Measurements from ENCODE around the gene DCD. TPM values are rescaled to one million over a fixed set of nuclear protein-coding genes. Genes with fewer than 3 reads are reported as not detected.

The DCD gene
- total RNA-seq, 1 donor from 2014 or later, result not detected

- H3K4me3 ChIP-seq (ENCODE audit: insufficient read depth, low read depth, low read length), result no peak overlapping the region
- peaks cover 2% of the 10 kb centered on the region for H3K27me3 ChIP-seq (ENCODE audit: insufficient read depth, low read length)
- no peak for DNase-seq (ENCODE audit: low read depth)
- H3K4me3 Mint-ChIP-seq (ENCODE audit: unreplicated experiment), result no peak overlapping the region
- H3K27ac ChIP-seq (ENCODE audit: low read depth, low read length), result no peak overlapping the region
- no peak overlapping the region for H2AFZ ChIP-seq (ENCODE audit: low read depth, low read length)
- no peak overlapping the region for H3K9ac ChIP-seq (ENCODE audit: low read length)
- FAIRE-seq, result no peak
- H3K36me3 Mint-ChIP-seq (ENCODE audit: low read depth, unreplicated experiment), result no peaks in the 10 kb centered on the region
- no peaks in the 10 kb centered on the region for H4K20me1 ChIP-seq (ENCODE audit: insufficient read depth, low read length)
- no peaks in the 10 kb centered on the region for H3K79me2 ChIP-seq (ENCODE audit: insufficient read depth, low read length)
- H3K4me1 Mint-ChIP-seq (ENCODE audit: low read depth, unreplicated experiment), result no peaks in the 10 kb centered on the region
- H3K4me1 ChIP-seq (ENCODE audit: insufficient read depth, low read length), result no peaks in the 10 kb centered on the region
- H3K36me3 ChIP-seq (ENCODE audit: insufficient read depth, low read length), result no peaks in the 10 kb centered on the region
- H3K9me3 ChIP-seq (ENCODE audit: insufficient read depth, low read depth, low read length), result no peaks in the 10 kb centered on the region
- H3K4me2 ChIP-seq (ENCODE audit: low read length), result no peak overlapping the region
- no peak overlapping the region for H3K27ac Mint-ChIP-seq (ENCODE audit: unreplicated experiment)
- no peak for TF ChIP-seq EZH2 (IDR thresholded peaks at IDR 0.05; ENCODE audit: insufficient read depth, low read length)
- TF ChIP-seq, protein P1, sequence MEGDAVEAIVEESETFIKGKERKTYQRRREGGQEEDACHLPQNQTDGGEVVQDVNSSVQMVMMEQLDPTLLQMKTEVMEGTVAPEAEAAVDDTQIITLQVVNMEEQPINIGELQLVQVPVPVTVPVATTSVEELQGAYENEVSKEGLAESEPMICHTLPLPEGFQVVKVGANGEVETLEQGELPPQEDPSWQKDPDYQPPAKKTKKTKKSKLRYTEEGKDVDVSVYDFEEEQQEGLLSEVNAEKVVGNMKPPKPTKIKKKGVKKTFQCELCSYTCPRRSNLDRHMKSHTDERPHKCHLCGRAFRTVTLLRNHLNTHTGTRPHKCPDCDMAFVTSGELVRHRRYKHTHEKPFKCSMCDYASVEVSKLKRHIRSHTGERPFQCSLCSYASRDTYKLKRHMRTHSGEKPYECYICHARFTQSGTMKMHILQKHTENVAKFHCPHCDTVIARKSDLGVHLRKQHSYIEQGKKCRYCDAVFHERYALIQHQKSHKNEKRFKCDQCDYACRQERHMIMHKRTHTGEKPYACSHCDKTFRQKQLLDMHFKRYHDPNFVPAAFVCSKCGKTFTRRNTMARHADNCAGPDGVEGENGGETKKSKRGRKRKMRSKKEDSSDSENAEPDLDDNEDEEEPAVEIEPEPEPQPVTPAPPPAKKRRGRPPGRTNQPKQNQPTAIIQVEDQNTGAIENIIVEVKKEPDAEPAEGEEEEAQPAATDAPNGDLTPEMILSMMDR (IDR thresholded peaks at IDR 0.05; ENCODE audit: insufficient read depth, low read depth, low read length), result no peak
- peaks cover 11% of the 10 kb centered on the region for H3K27me3 Mint-ChIP-seq (ENCODE audit: low read depth, unreplicated experiment)
- peaks cover 3% of the 10 kb centered on the region for H3K9me3 Mint-ChIP-seq (ENCODE audit: unreplicated experiment)
These were observed 25.5 kb downstream of the DCD start for GRCh38 chr12:54622463-54623183.

GRCh38 chr12:54616933-54617680 is 31.1 kb downstream of the DCD start:
- Histone ChIP-seq H3K9me3 (ENCODE audit: insufficient read depth, low read depth, low read length) (no peaks in the 10 kb centered on the region), H2AFZ (ENCODE audit: low read depth, low read length) (no peak overlapping the region), H3K9ac (ENCODE audit: low read length) (no peak overlapping the region), H3K4me3 (ENCODE audit: insufficient read depth, low read depth, low read length) (no peak overlapping the region), H3K4me2 (ENCODE audit: low read length) (no peak overlapping the region), H3K27ac (ENCODE audit: low read depth, low read length) (no peak overlapping the region), H3K4me1 (ENCODE audit: insufficient read depth, low read length) (no peaks in the 10 kb centered on the region), H3K27me3 (ENCODE audit: insufficient read depth, low read length) (peaks cover 4% of the 10 kb centered on the region), H4K20me1 (ENCODE audit: insufficient read depth, low read length) (no peaks in the 10 kb centered on the region), H3K79me2 (ENCODE audit: insufficient read depth, low read length) (no peaks in the 10 kb centered on the region), H3K36me3 (ENCODE audit: insufficient read depth, low read length) (no peaks in the 10 kb centered on the region)
- H3K4me3 Mint-ChIP-seq (ENCODE audit: unreplicated experiment), result no peak overlapping the region
- H3K4me1 Mint-ChIP-seq (ENCODE audit: low read depth, unreplicated experiment), result no peaks in the 10 kb centered on the region
- H3K36me3 Mint-ChIP-seq (ENCODE audit: low read depth, unreplicated experiment), result no peaks in the 10 kb centered on the region
- no peaks in the 10 kb centered on the region for H3K9me3 Mint-ChIP-seq (ENCODE audit: unreplicated experiment)
- FAIRE-seq (no peak), DNase-seq (ENCODE audit: low read depth) (no peak)
- no peak for TF ChIP-seq EZH2 (IDR thresholded peaks at IDR 0.05; ENCODE audit: insufficient read depth, low read length)
- TF ChIP-seq, protein P1 (IDR thresholded peaks at IDR 0.05; ENCODE audit: insufficient read depth, low read depth, low read length), result no peak
- no peak overlapping the region for H3K27ac Mint-ChIP-seq (ENCODE audit: unreplicated experiment)
- peaks cover 43% of the 10 kb centered on the region for H3K27me3 Mint-ChIP-seq (ENCODE audit: low read depth, unreplicated experiment)

Data from astrocyte (in vitro differentiated cells and primary cell).